ENCODE results near the gene BTBD19.

GRCh38 chr1:44775930-44776729, 32.2 kb upstream of the BTBD19 start:
- TF ChIP-seq CTCF (conservative IDR thresholded peaks at IDR 0.05; ENCODE audit: low read length) (no peak), EZH2phosphoT487 (IDR thresholded peaks at IDR 0.05; ENCODE audit: borderline replicate concordance, low read depth, low read length) (no peak)
